Neural cell (in vitro differentiated cells): ENCODE measurements around the gene CDCA7L. TPM values are rescaled to one million over a fixed set of nuclear protein-coding genes. Genes with fewer than 3 reads are reported as not detected.

Experiments
- H2AFZ ChIP-seq: fragments of 200-600, 300-800 bp; sonication (generic), shearing (Covaris generic); 2 replicates; pipeline ENCODE4 v1.6.0; 2014; ENCODE audit warnings: low read depth, mild to moderate bottlenecking, antibody characterized with exemption, low read length, moderate library complexity
- H3F3A ChIP-seq: fragments of 200-600 bp; shearing (Covaris generic); 2 replicates; pipeline ENCODE4 v1.6.1; 2016; ENCODE audit warnings: mild to moderate bottlenecking, moderate library complexity, mixed read lengths, antibody characterized with exemption, low read length; ENCODE audit not compliant: insufficient read depth, poor library complexity, severe bottlenecking
- H3K27ac ChIP-seq: fragments of 200-600, 300-800 bp; sonication (generic), shearing (Covaris generic); 2 replicates; pipeline ENCODE4 v1.5.1; 2014; ENCODE audit warnings: mild to moderate bottlenecking, low read length, moderate library complexity
- H3K27me3 ChIP-seq: fragments of 300-800, 200-600 bp; sonication (generic), shearing (Covaris generic); 2 replicates; pipeline ENCODE4 v1.6.0; 2014; ENCODE audit warnings: mild to moderate bottlenecking, low read depth, low read length, moderate library complexity; ENCODE audit not compliant: insufficient read depth
- H3K36me3 ChIP-seq: fragments of 300-800, 200-600 bp; sonication (generic), shearing (Covaris generic); 2 replicates; pipeline ENCODE4 v1.5.1; 2014; ENCODE audit warnings: mild to moderate bottlenecking, antibody characterized with exemption, low read length, moderate library complexity; ENCODE audit not compliant: insufficient read depth
- H3K4me2 ChIP-seq: fragments of 300-800, 200-600 bp; sonication (generic), shearing (Covaris generic); 2 replicates; pipeline ENCODE4 v1.6.0; 2014; ENCODE audit warnings: mild to moderate bottlenecking, low read length
- H3K4me3 ChIP-seq: fragments of 300-800, 200-600 bp; sonication (generic), shearing (Covaris generic); 2 replicates; pipeline ENCODE4 v1.5.1; 2014; ENCODE audit warnings: mild to moderate bottlenecking, low read length, moderate library complexity
- H3K79me2 ChIP-seq: fragments of 200-600 bp; shearing (Covaris generic); replicated peaks from 2 replicates; pipeline ENCODE4 v1.6.0; 2014; ENCODE audit warnings: mild to moderate bottlenecking, low read length, moderate library complexity; ENCODE audit not compliant: insufficient read depth
- H3K9ac ChIP-seq: fragments of 300-800, 200-600 bp; sonication (generic), shearing (Covaris generic); 2 replicates; pipeline ENCODE4 v1.6.1; 2016; ENCODE audit warnings: mild to moderate bottlenecking, low read length, mixed read lengths
- H3K9me2 ChIP-seq: fragments of 200-600 bp; shearing (Covaris generic); 2 replicates; pipeline ENCODE4 v1.6.1; 2016; ENCODE audit warnings: mild to moderate bottlenecking, low read length, mixed read lengths; ENCODE audit not compliant: insufficient read depth
- H3K9me3 ChIP-seq: fragments of 200-600, 300-800 bp; sonication (generic), shearing (Covaris generic); 2 replicates; pipeline ENCODE4 v1.6.1; 2016; ENCODE audit warnings: mild to moderate bottlenecking, mixed run types, low read length, moderate library complexity, mixed read lengths
- H4K20me1 ChIP-seq: fragments of 200-600 bp; shearing (Covaris generic); 2 replicates; pipeline ENCODE4 v1.6.1; 2016; ENCODE audit warnings: mild to moderate bottlenecking, mixed run types; ENCODE audit not compliant: insufficient read depth
- CTCF ChIP-seq: fragments of 450-650 bp; IDR thresholded peaks from 2 replicates; pipeline ENCODE4 v1.5.1; 2014; ENCODE audit warnings: antibody characterized with exemption, mild to moderate bottlenecking, moderate library complexity; ENCODE audit not compliant: poor library complexity, severe bottlenecking
- EZH2 ChIP-seq: fragments of 200-600, 300-800 bp; shearing (Covaris generic), sonication (generic); IDR thresholded peaks from 2 replicates; pipeline ENCODE4 v1.6.1; 2014; ENCODE audit warnings: antibody characterized with exemption, low read length, borderline replicate concordance, mild to moderate bottlenecking; ENCODE audit not compliant: insufficient read depth, poor library complexity, severe bottlenecking
- MXI1 ChIP-seq: fragments of 450-650 bp; conservative IDR thresholded peaks from 2 replicates; pipeline ENCODE4 v1.6.1; 2014; ENCODE audit warnings: antibody characterized with exemption, mild to moderate bottlenecking; ENCODE audit not compliant: poor library complexity, severe bottlenecking
- POLR2AphosphoS5 ChIP-seq: IDR thresholded peaks from 2 replicates; pipeline ENCODE4 v1.6.1; 2012
- RAD21 ChIP-seq: fragments of 450-650 bp; conservative IDR thresholded peaks from 2 replicates; pipeline ENCODE4 v1.6.1; 2014; ENCODE audit warnings: antibody characterized with exemption, mild to moderate bottlenecking, moderate library complexity
- SMC3 ChIP-seq: fragments of 450-650 bp; conservative IDR thresholded peaks from 2 replicates; pipeline ENCODE4 v1.6.1; 2014; ENCODE audit warnings: antibody characterized with exemption, mild to moderate bottlenecking, moderate library complexity; ENCODE audit not compliant: poor library complexity
- TAF1 ChIP-seq: IDR thresholded peaks from 2 replicates; pipeline ENCODE4 v1.6.1; 2012; ENCODE audit warnings: low read depth
- polyA plus RNA-seq: library from polyadenylated mRNA; depleted of rRNA; stranded (reverse); fragments of >200 nt; gene quantifications from 2 replicates; pipeline ENCODE4 v1.2.3, GENCODE V29; 2014
- TF ChIP-seq, protein P1 (sequence below): IDR thresholded peaks from 2 replicates; pipeline ENCODE4 v1.6.1; 2012; ENCODE audit warnings: borderline replicate concordance

The CDCA7L gene
- polyA plus RNA-seq, 1 donor from 2014 or later, result 3.4 TPM

- Histone ChIP-seq H3K9ac (no peak overlapping the region), H3K4me2 (peak overlapping the region; percentile 53), H3K79me2 (no peaks in the 10 kb centered on the region), H3K36me3 (no peaks in the 10 kb centered on the region), H3K9me2 (no peaks in the 10 kb centered on the region), H3K9me3 (no peaks in the 10 kb centered on the region), H3K27me3 (peaks cover 16% of the 10 kb centered on the region), H3F3A (peaks cover 3% of the 10 kb centered on the region), H3K4me3 (peak overlapping the region; percentile 85), H3K27ac (no peak overlapping the region), H4K20me1 (no peaks in the 10 kb centered on the region), H2AFZ (no peak overlapping the region)
- TF ChIP-seq, protein P1, sequence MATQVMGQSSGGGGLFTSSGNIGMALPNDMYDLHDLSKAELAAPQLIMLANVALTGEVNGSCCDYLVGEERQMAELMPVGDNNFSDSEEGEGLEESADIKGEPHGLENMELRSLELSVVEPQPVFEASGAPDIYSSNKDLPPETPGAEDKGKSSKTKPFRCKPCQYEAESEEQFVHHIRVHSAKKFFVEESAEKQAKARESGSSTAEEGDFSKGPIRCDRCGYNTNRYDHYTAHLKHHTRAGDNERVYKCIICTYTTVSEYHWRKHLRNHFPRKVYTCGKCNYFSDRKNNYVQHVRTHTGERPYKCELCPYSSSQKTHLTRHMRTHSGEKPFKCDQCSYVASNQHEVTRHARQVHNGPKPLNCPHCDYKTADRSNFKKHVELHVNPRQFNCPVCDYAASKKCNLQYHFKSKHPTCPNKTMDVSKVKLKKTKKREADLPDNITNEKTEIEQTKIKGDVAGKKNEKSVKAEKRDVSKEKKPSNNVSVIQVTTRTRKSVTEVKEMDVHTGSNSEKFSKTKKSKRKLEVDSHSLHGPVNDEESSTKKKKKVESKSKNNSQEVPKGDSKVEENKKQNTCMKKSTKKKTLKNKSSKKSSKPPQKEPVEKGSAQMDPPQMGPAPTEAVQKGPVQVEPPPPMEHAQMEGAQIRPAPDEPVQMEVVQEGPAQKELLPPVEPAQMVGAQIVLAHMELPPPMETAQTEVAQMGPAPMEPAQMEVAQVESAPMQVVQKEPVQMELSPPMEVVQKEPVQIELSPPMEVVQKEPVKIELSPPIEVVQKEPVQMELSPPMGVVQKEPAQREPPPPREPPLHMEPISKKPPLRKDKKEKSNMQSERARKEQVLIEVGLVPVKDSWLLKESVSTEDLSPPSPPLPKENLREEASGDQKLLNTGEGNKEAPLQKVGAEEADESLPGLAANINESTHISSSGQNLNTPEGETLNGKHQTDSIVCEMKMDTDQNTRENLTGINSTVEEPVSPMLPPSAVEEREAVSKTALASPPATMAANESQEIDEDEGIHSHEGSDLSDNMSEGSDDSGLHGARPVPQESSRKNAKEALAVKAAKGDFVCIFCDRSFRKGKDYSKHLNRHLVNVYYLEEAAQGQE, result no peak
- no peak for TF ChIP-seq EZH2
- TF ChIP-seq POLR2AphosphoS5, result no peak
- no peak for TF ChIP-seq SMC3
- TF ChIP-seq MXI1, result no peak
- no peak for TF ChIP-seq CTCF
- TF ChIP-seq RAD21, result no peak
These were observed 567 bp upstream of the CDCA7L start for GRCh38 chr7:21946222-21946709.

DNA sequence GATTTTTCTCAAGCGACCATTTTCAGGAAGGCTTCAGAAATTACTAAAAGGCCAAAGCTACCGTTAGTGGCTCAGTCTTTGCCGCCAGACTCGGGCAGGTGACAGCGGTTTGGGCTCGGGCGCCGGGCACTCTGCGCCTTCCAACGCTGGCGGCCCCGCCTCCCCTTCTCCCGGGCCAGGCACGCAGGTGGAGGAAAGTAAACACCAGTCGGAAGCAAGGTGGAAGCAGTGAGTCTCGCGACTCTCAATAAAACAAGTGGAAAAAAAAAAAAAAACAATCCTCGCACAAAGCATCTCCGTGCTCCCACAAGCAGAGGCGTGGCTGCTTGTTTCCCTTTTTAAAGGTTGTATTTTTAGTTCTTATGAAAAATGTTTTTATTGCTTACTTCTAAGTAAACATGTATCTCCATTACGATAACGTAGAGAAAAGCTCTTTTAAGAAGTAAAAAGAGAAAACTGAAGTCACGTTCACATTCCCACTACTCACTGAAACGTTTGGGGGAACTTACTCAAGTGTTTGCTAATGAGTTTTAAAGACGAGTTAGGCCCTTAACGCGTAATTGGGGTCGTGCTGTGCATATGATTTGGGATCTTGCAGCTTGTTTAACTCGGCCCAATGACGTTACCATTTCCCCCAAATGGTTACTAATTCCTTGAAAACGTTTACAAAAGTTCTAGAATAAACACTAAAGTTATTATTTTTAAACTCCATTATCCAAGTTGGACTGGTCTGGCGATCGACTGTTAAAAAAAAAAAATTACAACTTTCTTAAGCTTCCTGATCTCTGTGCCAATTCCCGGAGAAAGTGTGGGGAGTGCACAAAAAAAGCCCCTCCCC lies 864 bp downstream of the CDCA7L start:
- Histone ChIP-seq H3K27me3 (peaks cover 16% of the 10 kb centered on the region), H3K27ac (no peak overlapping the region), H3K36me3 (no peaks in the 10 kb centered on the region), H3K9me2 (no peaks in the 10 kb centered on the region), H3K4me2 (peak overlapping the region; percentile 53), H4K20me1 (no peaks in the 10 kb centered on the region), H3K9me3 (no peaks in the 10 kb centered on the region), H2AFZ (peak overlapping the region; percentile 36), H3K9ac (peak overlapping the region; percentile 56), H3F3A (peaks cover 3% of the 10 kb centered on the region), H3K4me3 (peak overlapping the region; percentile 85), H3K79me2 (no peaks in the 10 kb centered on the region)
- TF ChIP-seq TAF1 (no peak), SMC3 (no peak), CTCF (no peak), POLR2AphosphoS5 (no peak)
